Neural progenitor cell (in vitro differentiated cells): ENCODE measurements around the gene TMBIM6.

ENCODE experiments used
- EZH2 ChIP-seq: fragments of 200-600 bp; sonication (generic); IDR thresholded peaks from 2 replicates; pipeline ENCODE4 v1.6.1; 2017; ENCODE audit warnings: antibody characterized with exemption, mild to moderate bottlenecking, moderate library complexity
- TF ChIP-seq, protein P1 (sequence below): fragments of 200-600 bp; sonication (generic); IDR thresholded peaks from 2 replicates; pipeline ENCODE4 v1.5.1; 2017; ENCODE audit warnings: antibody characterized with exemption, mild to moderate bottlenecking

GRCh38 chr12:49792181-49792970 is 51.0 kb downstream of the TMBIM6 start:
- TF ChIP-seq, protein P1, sequence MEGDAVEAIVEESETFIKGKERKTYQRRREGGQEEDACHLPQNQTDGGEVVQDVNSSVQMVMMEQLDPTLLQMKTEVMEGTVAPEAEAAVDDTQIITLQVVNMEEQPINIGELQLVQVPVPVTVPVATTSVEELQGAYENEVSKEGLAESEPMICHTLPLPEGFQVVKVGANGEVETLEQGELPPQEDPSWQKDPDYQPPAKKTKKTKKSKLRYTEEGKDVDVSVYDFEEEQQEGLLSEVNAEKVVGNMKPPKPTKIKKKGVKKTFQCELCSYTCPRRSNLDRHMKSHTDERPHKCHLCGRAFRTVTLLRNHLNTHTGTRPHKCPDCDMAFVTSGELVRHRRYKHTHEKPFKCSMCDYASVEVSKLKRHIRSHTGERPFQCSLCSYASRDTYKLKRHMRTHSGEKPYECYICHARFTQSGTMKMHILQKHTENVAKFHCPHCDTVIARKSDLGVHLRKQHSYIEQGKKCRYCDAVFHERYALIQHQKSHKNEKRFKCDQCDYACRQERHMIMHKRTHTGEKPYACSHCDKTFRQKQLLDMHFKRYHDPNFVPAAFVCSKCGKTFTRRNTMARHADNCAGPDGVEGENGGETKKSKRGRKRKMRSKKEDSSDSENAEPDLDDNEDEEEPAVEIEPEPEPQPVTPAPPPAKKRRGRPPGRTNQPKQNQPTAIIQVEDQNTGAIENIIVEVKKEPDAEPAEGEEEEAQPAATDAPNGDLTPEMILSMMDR: no peak
- TF ChIP-seq EZH2: no peak
